MM.1S (cell line): ENCODE results near the gene PPP1R9A.

Source experiments
- EZH2 ChIP-seq: fragments of 300-600 bp; sonication (generic); optimal IDR thresholded peaks from 2 replicates; pipeline ENCODE3; 2017; ENCODE audit warnings: low read depth, mild to moderate bottlenecking, antibody characterized with exemption, low read length, mixed read lengths
- TF ChIP-seq, protein P1 (sequence below): fragments of 300-600 bp; sonication (generic); IDR thresholded peaks from 2 replicates; pipeline ENCODE4 v1.5.1; 2016; ENCODE audit warnings: antibody characterized with exemption, low read length, mixed read lengths

DNA sequence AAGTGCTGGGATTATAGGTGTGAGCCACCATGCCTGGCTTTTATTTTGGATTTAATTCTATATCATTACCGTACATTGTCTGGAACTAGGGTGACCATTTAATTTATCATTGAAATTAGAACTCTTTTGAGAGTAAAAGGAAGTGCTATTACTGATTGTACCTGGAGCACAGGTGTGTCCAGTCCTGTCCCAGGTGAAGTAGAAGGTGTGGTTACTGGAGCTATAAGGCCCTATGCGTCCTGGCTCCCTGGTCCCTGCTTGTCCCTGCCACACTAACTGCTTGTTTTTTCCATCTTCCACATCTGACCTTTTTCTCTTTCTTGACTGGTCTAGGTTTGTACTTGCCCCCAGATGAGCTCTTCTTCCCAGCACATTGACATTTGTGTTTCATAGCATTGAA, 147.0 kb downstream of the PPP1R9A start:
- TF ChIP-seq, protein P1, sequence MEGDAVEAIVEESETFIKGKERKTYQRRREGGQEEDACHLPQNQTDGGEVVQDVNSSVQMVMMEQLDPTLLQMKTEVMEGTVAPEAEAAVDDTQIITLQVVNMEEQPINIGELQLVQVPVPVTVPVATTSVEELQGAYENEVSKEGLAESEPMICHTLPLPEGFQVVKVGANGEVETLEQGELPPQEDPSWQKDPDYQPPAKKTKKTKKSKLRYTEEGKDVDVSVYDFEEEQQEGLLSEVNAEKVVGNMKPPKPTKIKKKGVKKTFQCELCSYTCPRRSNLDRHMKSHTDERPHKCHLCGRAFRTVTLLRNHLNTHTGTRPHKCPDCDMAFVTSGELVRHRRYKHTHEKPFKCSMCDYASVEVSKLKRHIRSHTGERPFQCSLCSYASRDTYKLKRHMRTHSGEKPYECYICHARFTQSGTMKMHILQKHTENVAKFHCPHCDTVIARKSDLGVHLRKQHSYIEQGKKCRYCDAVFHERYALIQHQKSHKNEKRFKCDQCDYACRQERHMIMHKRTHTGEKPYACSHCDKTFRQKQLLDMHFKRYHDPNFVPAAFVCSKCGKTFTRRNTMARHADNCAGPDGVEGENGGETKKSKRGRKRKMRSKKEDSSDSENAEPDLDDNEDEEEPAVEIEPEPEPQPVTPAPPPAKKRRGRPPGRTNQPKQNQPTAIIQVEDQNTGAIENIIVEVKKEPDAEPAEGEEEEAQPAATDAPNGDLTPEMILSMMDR: no peak
- no peak for TF ChIP-seq EZH2
